Measurements from ENCODE around the gene GDPD4.

DNA sequence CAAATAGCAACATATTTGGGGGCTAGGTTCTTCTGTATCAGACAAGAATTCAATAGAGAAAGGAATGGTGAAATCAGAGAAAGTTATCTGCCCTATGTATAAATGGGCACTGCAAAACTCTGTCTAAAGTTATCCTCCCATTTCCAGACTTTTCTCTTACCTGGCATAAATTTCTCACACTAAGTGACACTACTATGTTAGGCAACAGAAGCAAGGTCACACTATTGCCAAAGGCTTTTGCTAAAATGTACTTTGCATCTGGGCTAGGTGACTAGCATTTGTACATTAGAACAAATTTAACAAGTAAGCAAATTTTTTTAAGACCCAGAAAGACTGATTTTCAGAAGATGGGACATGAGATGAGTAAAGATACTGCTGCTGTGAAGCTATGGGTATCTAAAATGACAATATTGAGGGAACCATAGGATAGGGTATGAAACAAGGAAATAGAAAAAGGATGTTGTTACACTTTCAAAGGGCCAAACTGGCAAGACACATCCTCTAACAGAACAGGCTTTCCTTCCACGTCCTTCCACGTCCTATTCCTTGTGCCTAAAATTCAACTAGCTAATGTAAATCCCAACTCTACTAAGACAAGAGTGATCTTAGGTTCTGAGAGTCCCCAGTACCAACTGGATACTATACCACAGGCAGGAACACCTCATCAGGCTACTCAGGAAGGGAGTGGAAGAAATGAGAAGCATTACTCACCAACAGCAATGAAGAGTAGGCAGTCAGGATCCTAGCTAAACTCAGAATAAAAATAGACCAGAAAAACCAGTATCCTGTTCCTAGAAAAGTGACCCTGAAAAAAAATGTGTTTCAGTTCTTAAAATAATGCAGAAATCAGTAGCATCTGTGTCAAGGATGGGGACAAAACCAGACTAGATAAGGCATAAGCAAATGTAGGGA is 22.6 kb downstream of the GDPD4 start:
- TF ChIP-seq, protein P1, sequence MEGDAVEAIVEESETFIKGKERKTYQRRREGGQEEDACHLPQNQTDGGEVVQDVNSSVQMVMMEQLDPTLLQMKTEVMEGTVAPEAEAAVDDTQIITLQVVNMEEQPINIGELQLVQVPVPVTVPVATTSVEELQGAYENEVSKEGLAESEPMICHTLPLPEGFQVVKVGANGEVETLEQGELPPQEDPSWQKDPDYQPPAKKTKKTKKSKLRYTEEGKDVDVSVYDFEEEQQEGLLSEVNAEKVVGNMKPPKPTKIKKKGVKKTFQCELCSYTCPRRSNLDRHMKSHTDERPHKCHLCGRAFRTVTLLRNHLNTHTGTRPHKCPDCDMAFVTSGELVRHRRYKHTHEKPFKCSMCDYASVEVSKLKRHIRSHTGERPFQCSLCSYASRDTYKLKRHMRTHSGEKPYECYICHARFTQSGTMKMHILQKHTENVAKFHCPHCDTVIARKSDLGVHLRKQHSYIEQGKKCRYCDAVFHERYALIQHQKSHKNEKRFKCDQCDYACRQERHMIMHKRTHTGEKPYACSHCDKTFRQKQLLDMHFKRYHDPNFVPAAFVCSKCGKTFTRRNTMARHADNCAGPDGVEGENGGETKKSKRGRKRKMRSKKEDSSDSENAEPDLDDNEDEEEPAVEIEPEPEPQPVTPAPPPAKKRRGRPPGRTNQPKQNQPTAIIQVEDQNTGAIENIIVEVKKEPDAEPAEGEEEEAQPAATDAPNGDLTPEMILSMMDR (IDR thresholded peaks at IDR 0.05 in 8 of 11, conservative IDR thresholded peaks at IDR 0.05 in 3 of 11) = no peak
- TF ChIP-seq POLR2A (IDR thresholded peaks at IDR 0.05) (no peak), POLR2AphosphoS5 (IDR thresholded peaks at IDR 0.05) (no peak)

Data from spleen (tissue), 7 donors.